HG02973 (cell line): ENCODE results near the gene CD52.
"Not testable (repeated sequence)": the region's sequence is repeated elsewhere in the genome, so short reads cannot be mapped to it uniquely, and the experiment has no call there.

Source experiments
- ATAC-seq: cut with Tn5 transposase; IDR thresholded peaks from one replicate; pipeline ENCODE4 v1.9.1; 2021; ENCODE audit warnings: moderate library complexity; ENCODE audit not compliant: unreplicated experiment

CD52 gene

GRCh38 chr1:26297791-26298124 is 20.0 kb upstream of the CD52 start:
- ATAC-seq = no peak

GRCh38 chr1:26300578-26301275 is 17.0 kb upstream of the CD52 start:
- ATAC-seq = no peak

DNA sequence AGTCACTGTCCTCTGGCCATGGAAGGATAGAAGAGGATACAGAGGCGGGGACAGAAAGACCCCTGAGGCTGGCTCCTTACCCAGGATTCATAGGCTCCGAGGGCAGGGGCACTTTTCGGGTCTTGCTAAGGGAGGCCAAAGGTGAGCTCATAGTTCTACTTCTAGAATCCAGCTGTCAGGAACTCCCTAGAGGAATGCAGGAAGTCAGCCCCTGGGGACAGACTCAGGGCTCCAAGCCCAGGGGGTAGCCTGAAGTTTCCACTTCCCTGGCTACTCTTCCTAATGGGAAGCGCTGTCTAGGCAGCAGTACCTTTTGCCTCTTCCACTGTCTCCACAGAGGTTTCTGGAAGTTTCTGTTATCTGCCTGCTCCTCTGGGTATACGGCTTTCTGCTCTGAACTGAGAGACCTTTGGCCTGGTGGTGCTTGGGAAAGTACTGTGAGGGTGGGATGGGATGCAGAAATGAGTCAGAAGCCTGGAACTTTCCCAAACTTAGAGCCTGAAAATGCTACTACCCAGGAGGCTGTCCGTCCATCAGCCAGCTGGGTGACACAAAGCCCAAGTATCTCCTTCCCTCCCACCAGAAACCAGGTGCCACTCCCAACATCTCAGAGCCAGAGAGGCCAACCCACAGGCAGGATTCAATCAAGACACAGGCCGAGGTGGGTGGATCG is 14.9 kb upstream of the CD52 start:
- ATAC-seq = no peak

GRCh38 chr1:26305667-26306289 is 12.0 kb upstream of the CD52 start:
- ATAC-seq = no peak

GRCh38 chr1:26306290-26307229 is 11.2 kb upstream of the CD52 start, which contains the start of gene UBXN11:
UBXN11 (minus strand) TSS chr1:26306636; CDS start chr1:26302883, 3,753 bp downstream.
- peak; percentile 94 for ATAC-seq

DNA sequence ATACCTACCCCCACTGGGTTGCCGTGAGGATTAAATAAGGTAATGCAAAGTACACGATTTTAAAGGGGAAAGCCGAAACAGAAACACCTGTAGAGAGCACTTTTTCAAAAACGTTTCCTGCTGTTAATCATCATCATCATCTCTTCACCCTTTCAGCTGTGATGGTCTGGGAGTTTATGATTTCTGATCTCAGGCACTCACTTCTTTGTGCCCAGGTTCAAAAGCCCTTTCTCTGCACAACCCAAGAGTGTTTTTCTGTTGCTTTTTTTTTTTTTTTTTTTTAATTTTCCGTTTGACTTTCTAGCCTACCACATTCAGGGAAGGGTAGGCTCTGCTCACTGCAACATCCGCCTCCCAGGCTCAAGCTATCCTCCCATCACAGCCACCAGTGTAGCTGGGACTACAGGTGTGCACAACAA is 10.4 kb upstream of the CD52 start:
- no peak for ATAC-seq

DNA sequence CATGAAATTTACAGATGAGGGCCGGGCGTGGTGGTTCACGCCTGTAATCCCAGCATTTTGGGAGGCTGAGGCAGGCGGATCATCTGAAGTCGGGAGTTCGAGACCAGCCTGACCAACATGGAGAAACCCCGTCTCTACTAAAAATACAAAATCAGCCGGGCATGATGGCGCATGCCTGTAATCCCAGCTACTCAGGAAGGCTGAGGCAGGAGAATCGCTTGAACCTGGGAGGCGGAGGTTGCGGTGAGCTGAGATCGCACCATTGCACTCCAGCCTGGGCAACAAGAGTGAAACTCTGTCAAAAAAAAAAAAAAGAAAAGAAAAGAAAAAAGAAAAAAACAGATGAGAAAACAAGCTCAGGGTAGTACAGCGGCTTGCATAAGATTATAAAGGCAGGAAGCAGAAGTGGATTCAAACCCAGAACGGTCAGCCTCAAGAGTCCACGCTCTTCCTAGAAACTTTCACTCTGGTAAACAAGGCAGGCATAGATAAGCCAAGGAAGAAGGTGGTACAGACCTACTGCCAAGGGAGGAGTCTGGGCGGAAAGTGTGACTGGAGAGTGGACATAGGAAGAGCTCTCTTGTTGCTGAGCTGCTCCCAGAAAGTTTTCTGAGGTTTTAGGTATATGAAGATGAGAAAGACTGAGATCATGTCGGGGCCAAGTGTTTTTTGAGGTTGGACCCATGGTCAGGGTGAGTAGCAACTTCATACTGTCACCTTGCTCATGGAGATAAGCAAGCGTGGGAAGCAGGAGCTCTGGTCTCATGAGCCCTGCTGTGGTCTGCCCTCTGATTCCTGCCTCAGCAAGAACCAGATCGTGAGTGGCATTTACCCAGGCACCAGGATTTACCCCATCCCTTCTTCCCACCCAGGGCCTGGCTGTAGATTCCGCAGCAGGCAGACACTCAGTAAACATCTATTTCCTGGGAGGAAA is 9.5 kb upstream of the CD52 start:
- ATAC-seq = not testable (repeated sequence)

DNA sequence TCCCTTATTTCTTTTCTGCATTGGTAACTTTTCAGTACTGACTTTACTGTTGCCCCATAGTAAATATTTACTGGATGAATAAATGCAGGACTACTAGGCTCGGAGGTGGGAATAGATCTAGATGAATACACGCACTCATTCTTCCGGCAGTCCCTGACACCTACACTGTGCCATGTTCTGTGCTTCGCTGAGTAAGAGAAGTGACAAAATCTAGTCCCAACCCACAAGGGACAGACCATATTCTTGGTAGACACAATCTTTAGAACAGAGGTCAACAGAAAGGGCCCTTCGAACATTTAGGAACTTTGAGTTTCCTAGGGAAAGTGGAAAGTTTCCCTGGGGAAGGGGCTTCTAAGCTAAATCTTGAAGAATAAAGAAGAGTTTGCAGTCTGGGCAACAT is 3.3 kb upstream of the CD52 start:
- ATAC-seq = no peak

- ATAC-seq = no peak
These were observed 1.6 kb upstream of the CD52 start for GRCh38 chr1:26315874-26316850.

- no peak for ATAC-seq
These were observed 612 bp upstream of the CD52 start for GRCh38 chr1:26317146-26317545.

DNA sequence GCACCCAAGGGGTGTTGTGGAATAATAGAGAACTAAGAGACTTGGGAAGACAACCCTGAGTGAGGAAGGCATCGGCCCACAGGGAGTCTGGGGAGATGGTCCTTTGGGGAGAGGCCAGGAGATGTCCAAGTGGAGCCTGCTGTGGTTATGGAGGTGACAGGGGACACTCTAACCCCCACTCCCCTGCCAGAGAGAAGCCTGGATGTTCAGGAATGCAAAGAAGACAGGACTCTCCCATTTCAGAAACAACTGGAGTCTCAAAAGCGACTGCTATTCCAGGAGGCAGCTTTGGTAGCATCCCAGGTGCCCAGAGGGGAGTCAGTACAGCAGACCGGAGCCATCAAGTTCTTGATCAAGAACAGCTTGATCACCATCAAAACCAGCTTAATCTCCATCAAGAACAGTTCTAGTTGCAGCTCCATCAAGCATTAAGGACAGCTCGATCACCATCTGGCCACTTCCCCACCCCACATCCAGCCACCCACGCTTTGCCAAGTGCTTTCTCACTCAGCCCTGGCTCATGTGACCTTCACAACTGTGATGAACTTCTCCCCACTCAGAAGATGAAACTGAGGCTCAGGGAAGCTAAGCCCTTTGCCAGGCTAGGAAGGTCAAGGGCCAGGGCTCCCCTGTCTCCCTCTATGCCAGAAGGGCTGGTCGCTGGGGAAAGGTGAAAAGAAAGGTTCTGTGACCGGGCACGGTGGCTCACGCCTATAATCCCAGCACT is 743 bp downstream of the CD52 start:
- no peak for ATAC-seq

DNA sequence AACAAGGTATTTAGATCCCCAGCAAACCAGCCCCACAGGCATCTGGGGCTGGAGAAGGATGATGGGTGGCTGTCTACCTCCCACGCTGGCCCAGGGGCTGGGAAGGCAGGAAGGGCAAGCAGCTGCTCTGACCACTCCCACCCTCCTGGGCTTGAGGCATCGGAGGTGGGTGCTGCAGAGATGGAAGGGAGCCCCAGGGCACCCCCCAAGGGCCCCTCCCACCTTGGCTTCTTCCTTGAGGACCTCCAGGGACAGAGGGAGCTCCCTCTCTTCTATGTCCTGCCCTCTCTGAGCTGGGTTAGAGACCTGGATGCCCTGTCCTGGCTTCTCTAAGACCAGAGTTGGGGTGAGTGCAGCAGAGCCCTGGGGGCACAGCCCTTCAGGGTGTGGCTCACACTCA is 3.1 kb downstream of the CD52 start:
- no peak for ATAC-seq

DNA sequence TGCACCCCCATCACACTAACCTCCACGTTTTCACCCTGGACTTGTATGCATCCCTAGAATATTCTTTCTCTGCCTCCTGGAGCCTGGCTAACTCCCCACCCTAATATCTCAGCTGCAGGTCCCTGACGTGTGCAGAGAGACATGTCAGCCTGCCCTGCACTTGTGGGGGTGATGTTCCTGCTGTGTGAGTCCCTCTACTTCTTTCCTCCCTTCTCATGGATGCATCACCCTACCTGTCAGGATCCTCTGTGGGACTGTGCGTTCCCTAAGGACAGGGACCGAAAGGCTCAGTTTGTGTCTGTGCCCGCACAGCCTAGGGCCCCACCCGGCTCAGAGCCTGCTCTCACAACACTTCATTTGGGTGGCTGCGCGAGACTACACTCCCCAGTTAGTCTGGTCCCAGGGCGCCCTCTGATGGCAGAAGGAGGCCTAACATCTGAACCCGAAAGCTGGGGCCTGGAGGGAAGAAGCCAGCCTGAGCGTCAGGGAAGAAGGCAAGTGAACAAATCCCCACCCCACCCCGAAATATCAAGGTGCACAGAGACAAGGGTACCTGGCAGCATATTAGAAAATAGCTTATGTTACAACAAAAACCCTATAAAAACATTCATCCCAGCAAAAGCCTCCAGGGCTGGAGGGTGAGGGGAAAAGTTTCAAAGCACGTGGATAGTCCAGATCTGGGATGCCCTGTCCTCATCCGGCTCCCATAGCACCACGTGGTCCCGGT is 3.7 kb downstream of the CD52 start:
- ATAC-seq = peak; percentile 31

- no peak for ATAC-seq
These were observed 4.2 kb downstream of the CD52 start for GRCh38 chr1:26322042-26322331.

GRCh38 chr1:26323382-26323781 is 5.6 kb downstream of the CD52 start:
- no peak for ATAC-seq

GRCh38 chr1:26324550-26324949 is 6.8 kb downstream of the CD52 start:
- no peak for ATAC-seq

DNA sequence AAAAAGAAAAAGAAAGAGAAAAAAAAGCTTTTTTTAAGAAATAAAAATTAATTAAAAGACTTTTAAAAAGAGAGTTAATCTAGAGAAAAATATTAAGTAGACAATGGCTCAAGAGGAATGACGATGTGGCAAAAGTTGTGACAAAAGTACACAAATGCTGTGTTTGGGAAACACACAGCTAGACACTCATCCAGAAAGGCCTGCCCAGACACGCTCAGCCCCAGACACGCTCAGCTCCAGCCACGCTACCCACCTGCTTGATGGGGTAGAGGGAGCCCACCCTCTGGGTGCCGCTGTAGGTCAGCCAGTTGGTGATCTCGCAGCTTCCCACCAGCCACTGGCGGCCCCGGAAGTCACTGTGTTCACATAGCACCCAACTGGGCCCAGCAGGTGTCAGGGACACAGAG is 10.2 kb downstream of the CD52 start:
- ATAC-seq = no peak

DNA sequence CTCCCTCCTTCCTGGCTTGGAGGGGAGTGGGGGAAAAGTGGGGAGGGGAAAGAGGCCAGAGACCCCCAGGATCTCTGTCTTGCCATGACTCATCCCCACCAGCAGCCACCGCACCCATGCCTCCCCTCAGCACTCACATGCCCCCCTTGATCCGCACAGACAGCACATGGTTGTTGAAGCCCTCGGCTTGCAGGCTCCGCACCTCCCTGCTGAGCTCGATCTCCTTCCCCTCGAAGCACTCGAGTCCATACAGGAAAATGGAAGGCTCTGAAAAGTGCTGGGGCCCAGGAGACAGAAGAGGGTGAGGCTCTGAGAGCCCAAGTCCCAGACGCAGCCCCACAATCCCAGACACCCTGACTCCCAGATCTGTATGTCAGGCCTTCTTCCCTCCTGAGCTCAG is 10.8 kb downstream of the CD52 start:
- no peak for ATAC-seq
